Gastroesophageal sphincter (tissue), 4 donors: ENCODE results near the gene TSPAN14. TPM values are rescaled to one million over a fixed set of nuclear protein-coding genes. Genes with fewer than 3 reads are reported as not detected.
A peak's percentile ranks its signal among the peaks of the same experiment; 100 is the strongest.

ENCODE experiments used
- ATAC-seq: fragments of 150-250 bp; one replicate; pipeline ENCODE4 v1.9.1; 2016; ENCODE audit warnings: mild to moderate bottlenecking, moderate library complexity
- H3K27ac ChIP-seq, 4 donors: fragments of 200-600 bp; sonication (generic) in 3 of 4; 1 replicate in 3 of 4; 2 replicates in 1 of 4; pipeline ENCODE4 v1.5.1; 2016 to 2019
- H3K27me3 ChIP-seq: fragments of 200-600 bp; sonication (generic); one replicate; pipeline ENCODE4 v1.5.1; 2019
- H3K36me3 ChIP-seq, 2 donors: fragments of 200-600 bp; sonication (generic); one replicate each; pipeline ENCODE4 v1.5.1; 2019; ENCODE audit warnings: control low read depth in 1 of 2
- H3K4me1 ChIP-seq, 3 donors: fragments of 200-600 bp; sonication (generic); 1 replicate in 2 of 3; 2 replicates in 1 of 3; pipeline ENCODE4 v1.5.1; 2016 to 2019; ENCODE audit warnings: control low read depth in 2 of 3
- H3K4me3 ChIP-seq, 2 donors: fragments of 200-600 bp; sonication (generic); one replicate each; pipeline ENCODE4 v1.5.1; 2019; ENCODE audit warnings: mild to moderate bottlenecking in 1 of 2, moderate library complexity in 1 of 2
- H3K9me3 ChIP-seq, 3 donors: fragments of 200-600 bp; sonication (generic); one replicate each; pipeline ENCODE4 v1.5.1; 2017 to 2019; ENCODE audit warnings: control low read depth in 2 of 3
- EP300 ChIP-seq: sonication (generic); formaldehyde crosslinking; IDR thresholded peaks from one replicate; pipeline ENCODE4 v1.6.1; 2017; ENCODE audit warnings: antibody characterized with exemption, mild to moderate bottlenecking
- POLR2A ChIP-seq, 2 donors: fragments of 450-650 bp; IDR thresholded peaks; one replicate each; pipeline ENCODE4 v1.6.1; 2017; ENCODE audit warnings: antibody characterized with exemption in 2 of 2, mild to moderate bottlenecking in 2 of 2, moderate library complexity in 1 of 2
- POLR2AphosphoS5 ChIP-seq: sonication (generic); formaldehyde crosslinking; IDR thresholded peaks from one replicate; pipeline ENCODE4 v1.6.1; 2017; ENCODE audit warnings: antibody characterized with exemption
- WGBS, 2 donors: methylation state at CpG; one replicate each; pipeline ENCODE4 v1.1.5; 2018; ENCODE audit warnings: low coverage in 1 of 2; 5-methylcytosine and 5-hydroxymethylcytosine counted together
- total RNA-seq, 4 donors: library from RNA; depleted of rRNA; stranded (reverse); fragments of >200 nt; gene quantifications; one replicate each; pipeline ENCODE4 v1.1.0, GENCODE V29; 2016
- TF ChIP-seq, protein P1 (sequence below), 4 experiments: fragments of 200-600 bp in 2 of 4; fragments of 450-650 bp in 2 of 4; sonication (generic) in 1 of 4; IDR thresholded peaks; one replicate each; pipeline ENCODE4 v1.5.1; 2017 to 2019; ENCODE audit warnings: antibody characterized with exemption in 4 of 4, mild to moderate bottlenecking in 2 of 4, moderate library complexity in 2 of 4

The TSPAN14 gene
- total RNA-seq, 4 donors from 2014 or later: 23.3 to 52.4 (median 37.1) TPM

DNA sequence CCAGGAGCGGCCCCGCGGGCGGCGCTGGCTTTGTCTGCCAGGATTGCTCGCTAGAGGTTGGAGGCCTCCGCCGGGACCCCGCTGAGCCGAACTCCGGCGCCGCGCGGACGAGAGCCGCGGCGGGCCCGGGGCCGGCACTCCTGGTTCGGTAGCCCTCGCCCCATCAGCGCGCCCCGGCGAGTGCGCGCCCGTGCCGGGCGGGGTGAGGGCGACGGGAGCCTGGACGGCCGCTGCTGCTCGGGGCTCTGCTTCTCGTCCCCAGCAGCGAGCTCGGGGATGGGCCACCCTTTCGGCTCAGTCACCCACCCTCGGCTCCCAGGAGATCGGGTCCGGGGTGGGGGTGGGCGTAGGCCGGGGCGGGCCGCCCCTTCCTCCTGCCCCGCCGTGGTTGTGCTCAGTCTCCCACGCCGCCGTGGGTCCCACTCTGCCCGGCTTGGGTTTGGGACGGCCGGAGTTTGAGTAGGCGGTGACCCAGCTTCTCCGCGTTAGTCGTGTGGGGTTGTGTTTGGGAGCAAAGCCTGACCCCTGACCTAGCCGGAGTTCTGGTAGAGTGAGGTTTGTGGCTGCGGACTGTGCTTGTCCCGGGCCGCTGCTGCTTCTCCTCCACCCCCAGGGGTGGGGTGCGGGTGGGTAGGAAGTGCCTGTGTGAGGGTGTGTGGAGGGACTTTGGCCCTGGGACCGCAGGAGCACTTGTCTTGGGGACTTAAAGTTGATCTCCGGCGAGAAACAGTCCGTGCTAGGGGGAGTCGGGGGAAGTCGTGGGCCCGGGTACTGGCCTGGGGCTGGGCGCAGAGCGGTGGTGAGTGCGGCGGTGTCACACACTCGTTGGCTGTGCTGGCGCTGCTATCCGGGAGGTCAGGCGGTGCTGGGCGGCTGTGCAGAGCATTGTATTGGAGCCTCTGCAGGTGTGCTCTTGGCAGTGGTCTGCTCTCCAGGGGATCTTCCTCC is 677 bp downstream of the TSPAN14 start:
- 0% methylated on average over 3 of the region's 81 CpGs; no CpG with 5 or more reads in 1 of the 2 donors for WGBS, 2 donors
- Histone ChIP-seq H3K9me3 (no peaks in the 10 kb centered on the region), H3K4me3 (peak overlapping the region; percentile 75 to 96), H3K36me3 (no peaks in the 10 kb centered on the region), H3K27ac (peak overlapping the region; percentile 83 to 99 (median 96)), H3K4me1 (peaks cover 0 to 64% (median 37%) of the 10 kb centered on the region in 3 donors), H3K27me3 (no peaks in the 10 kb centered on the region)
- TF ChIP-seq, protein P1, sequence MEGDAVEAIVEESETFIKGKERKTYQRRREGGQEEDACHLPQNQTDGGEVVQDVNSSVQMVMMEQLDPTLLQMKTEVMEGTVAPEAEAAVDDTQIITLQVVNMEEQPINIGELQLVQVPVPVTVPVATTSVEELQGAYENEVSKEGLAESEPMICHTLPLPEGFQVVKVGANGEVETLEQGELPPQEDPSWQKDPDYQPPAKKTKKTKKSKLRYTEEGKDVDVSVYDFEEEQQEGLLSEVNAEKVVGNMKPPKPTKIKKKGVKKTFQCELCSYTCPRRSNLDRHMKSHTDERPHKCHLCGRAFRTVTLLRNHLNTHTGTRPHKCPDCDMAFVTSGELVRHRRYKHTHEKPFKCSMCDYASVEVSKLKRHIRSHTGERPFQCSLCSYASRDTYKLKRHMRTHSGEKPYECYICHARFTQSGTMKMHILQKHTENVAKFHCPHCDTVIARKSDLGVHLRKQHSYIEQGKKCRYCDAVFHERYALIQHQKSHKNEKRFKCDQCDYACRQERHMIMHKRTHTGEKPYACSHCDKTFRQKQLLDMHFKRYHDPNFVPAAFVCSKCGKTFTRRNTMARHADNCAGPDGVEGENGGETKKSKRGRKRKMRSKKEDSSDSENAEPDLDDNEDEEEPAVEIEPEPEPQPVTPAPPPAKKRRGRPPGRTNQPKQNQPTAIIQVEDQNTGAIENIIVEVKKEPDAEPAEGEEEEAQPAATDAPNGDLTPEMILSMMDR (IDR thresholded peaks at IDR 0.05): peak in 1 of 4 experiments; percentile 6
- no peak for TF ChIP-seq POLR2A (IDR thresholded peaks at IDR 0.05)
- peak; percentile 21 for ATAC-seq

DNA sequence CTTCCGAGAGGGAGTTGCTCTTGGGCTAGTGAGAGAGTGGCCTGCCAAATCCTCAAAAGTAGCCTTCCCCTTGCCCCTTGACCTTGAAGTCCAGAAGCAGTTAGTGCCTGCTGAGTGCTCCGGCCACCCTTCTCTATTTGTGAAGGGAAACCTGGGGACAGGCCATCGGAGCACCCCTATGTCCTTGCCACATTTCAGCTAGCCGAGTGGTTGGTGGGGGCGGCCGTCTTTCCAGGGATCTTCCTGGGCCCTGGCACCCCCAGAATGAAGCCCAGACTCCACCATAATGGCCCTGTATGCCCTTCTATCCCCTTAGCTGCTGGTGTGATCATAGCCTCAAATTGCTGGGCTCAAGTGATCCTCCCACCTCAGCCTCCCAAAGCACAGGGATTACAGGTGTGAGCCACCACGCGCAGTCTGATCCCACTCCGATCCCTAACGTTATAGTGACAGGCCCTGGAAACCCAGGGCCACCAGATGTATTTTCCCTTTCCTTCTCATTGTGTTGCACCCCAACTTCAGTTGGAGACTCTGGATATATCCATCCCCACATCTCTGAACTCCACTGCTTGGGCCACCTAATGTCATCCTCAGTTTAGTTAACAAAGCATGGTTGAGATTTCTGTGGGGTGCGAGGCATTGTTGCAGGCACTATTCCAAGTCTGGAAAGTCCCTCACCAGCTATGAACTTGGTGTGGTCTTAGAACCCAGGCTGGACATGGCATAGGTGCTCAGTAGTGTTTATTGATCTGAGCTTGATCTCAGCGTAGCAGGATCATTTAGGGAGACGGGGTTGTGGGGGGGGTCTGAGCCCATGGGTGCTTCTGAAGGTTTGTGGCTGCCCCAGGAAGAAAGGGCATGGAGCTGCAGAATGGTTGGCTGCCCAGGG is 1.6 kb downstream of the TSPAN14 start:
- WGBS, 2 donors: 42 to 63% methylated on average over 4 to 10 of the region's 13 CpGs
- Histone ChIP-seq H3K27me3 (no peaks in the 10 kb centered on the region), H3K27ac (peak overlapping the region in 3 of 4 donors; percentile 96 to 99 (median 96)), H3K9me3 (no peaks in the 10 kb centered on the region), H3K4me3 (peak overlapping the region; percentile 75 to 96), H3K4me1 (peaks cover 0 to 73% (median 47%) of the 10 kb centered on the region in 3 donors), H3K36me3 (no peaks in the 10 kb centered on the region)
- ATAC-seq: no peak
- TF ChIP-seq EP300: no peak
- no peak for TF ChIP-seq POLR2A (IDR thresholded peaks at IDR 0.05)
- TF ChIP-seq, protein P1 (IDR thresholded peaks at IDR 0.05): no peak
- TF ChIP-seq POLR2AphosphoS5: no peak

DNA sequence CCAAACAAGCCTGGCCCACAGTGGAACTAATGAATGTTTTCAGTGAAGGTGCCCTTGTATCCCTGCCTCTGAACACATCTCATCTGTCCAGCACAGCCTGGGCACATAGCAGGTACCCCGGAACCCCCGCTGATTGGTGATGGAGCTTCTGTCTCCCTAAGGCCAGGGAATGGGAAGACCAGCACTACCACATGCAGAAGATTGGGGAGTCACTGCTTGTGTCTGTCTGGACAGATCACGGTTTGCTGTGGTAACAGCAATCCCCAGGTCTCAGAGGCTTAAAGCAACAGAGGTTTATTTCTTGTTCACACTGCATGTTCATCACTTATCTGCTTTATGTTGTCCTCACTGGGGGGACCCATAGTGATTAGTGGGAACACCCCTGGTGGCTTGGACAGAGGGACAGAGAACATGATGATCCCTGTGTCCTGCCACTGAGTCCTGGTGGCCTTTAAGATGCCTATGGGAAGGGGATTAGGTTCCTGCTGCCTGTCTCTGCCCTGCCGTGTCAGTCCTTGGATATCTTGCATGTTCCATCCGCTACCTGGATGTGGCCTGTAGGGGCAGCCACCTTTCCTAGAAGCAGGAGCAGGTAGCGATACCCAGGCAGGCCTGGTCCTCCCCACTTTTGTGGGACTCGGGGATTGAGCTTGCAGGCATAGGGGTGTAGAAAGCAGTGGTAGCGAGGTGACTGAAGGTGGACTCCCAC is 3.6 kb downstream of the TSPAN14 start:
- H3K4me1 ChIP-seq: peaks cover 3 to 89% (median 66%) of the 10 kb centered on the region in 3 donors
- H3K27ac ChIP-seq: peak overlapping the region in 2 of 4 donors; percentile 18 to 75
- no peaks in the 10 kb centered on the region for H3K36me3 ChIP-seq
- no peaks in the 10 kb centered on the region for H3K9me3 ChIP-seq
- TF ChIP-seq, protein P1 (IDR thresholded peaks at IDR 0.05): no peak
- TF ChIP-seq POLR2A (IDR thresholded peaks at IDR 0.05) (no peak), EP300 (no peak), POLR2AphosphoS5 (no peak)
- no peak overlapping the region for H3K4me3 ChIP-seq
- WGBS, 2 donors: 80 to 83% methylated on average over 1 to 2 of the region's 8 CpGs
- no peak for ATAC-seq
- H3K27me3 ChIP-seq: no peaks in the 10 kb centered on the region

DNA sequence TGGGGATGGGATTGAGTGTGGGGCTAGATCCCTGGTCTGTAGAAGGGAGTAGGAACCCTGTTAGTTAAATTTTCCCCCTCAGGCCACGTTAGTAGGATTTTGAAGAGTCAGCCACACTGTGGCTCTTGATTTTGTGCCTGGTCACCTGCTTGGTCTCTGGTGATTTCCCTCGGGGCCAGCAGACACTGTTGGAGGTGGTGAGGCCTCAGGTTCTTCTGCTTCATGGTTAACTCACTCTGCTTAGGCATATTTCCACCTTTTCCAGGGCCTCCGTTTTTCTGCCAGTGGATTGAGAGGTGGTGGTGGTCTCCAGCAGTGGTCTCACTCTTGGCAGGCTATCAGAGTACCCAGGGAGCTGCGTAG is 4.1 kb downstream of the TSPAN14 start:
- no peaks in the 10 kb centered on the region for H3K36me3 ChIP-seq
- H3K9me3 ChIP-seq: no peaks in the 10 kb centered on the region
- 83 to 100% methylated on average over 1 of the region's 4 CpGs for WGBS, 2 donors
- no peaks in the 10 kb centered on the region for H3K27me3 ChIP-seq
- TF ChIP-seq POLR2A (IDR thresholded peaks at IDR 0.05) (no peak), EP300 (no peak), POLR2AphosphoS5 (no peak)
- TF ChIP-seq, protein P1 (IDR thresholded peaks at IDR 0.05): no peak
- no peak for ATAC-seq
- H3K27ac ChIP-seq: peak overlapping the region in 2 of 4 donors; percentile 18 to 75
- H3K4me3 ChIP-seq: no peak overlapping the region
- H3K4me1 ChIP-seq: peaks cover 6 to 89% (median 67%) of the 10 kb centered on the region in 3 donors
